HG03103 (cell line): ENCODE measurements around the gene OR6C2.
"Not testable (repeated sequence)": the region's sequence is repeated elsewhere in the genome, so short reads cannot be mapped to it uniquely, and the experiment has no call there.

Source experiments
- ATAC-seq: cut with Tn5 transposase; IDR thresholded peaks from one replicate; pipeline ENCODE4 v1.9.1; 2021; ENCODE audit warnings: low read depth; ENCODE audit not compliant: unreplicated experiment

The OR6C2 gene

GRCh38 chr12:55470088-55470829 is 26.4 kb downstream of the OR6C2 start, which contains the start of gene OR6C70:
TSS of gene OR6C70 (minus strand) at chr12:55470138. CDS start at chr12:55470138, 0 bp downstream.
- no peak for ATAC-seq

GRCh38 chr12:55472264-55472663 is 28.4 kb downstream of the OR6C2 start:
- no peak for ATAC-seq

GRCh38 chr12:55479136-55479535 is 35.3 kb downstream of the OR6C2 start:
- not testable (repeated sequence) for ATAC-seq

- ATAC-seq = not testable (repeated sequence)
These were observed 40.4 kb downstream of the OR6C2 start for GRCh38 chr12:55484284-55484683.

- no peak for ATAC-seq
These were observed 48.2 kb downstream of the OR6C2 start, which contains the start of gene OR6C68 for GRCh38 chr12:55492078-55492477. TSS of gene OR6C68 (plus strand) at chr12:55492378. CDS start at chr12:55492378, 0 bp downstream.

GRCh38 chr12:55495490-55495889 is 51.6 kb downstream of the OR6C2 start:
- no peak for ATAC-seq

GRCh38 chr12:55499231-55499630 is 55.4 kb downstream of the OR6C2 start:
- no peak for ATAC-seq

GRCh38 chr12:55499810-55500252 is 56.0 kb downstream of the OR6C2 start:
- ATAC-seq = no peak

GRCh38 chr12:55501601-55502000 is 57.7 kb downstream of the OR6C2 start:
- ATAC-seq = no peak
